Activated T-cell treated with anti-CD3 and anti-CD28 coated beads for 4 hours (primary cell): ENCODE results near the gene SCAMP4.

ENCODE experiments used
- DNase-seq: peaks from one replicate; pipeline ENCODE4 v3.0.0-alpha.2; 2020

Gene SCAMP4, protein sequence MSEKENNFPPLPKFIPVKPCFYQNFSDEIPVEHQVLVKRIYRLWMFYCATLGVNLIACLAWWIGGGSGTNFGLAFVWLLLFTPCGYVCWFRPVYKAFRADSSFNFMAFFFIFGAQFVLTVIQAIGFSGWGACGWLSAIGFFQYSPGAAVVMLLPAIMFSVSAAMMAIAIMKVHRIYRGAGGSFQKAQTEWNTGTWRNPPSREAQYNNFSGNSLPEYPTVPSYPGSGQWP

GRCh38 chr19:1905110-1905862, at the start of gene SCAMP4, which contains the start of gene ADAT3:
Gene SCAMP4, plus strand, starts transcription at chr19:1905399. Its CDS starts 9,621 bp downstream, at chr19:1915020.
Gene ADAT3, plus strand, starts transcription at chr19:1905399. Its CDS starts 6,649 bp downstream, at chr19:1912048.
- peak; percentile 95 for DNase-seq

DNA sequence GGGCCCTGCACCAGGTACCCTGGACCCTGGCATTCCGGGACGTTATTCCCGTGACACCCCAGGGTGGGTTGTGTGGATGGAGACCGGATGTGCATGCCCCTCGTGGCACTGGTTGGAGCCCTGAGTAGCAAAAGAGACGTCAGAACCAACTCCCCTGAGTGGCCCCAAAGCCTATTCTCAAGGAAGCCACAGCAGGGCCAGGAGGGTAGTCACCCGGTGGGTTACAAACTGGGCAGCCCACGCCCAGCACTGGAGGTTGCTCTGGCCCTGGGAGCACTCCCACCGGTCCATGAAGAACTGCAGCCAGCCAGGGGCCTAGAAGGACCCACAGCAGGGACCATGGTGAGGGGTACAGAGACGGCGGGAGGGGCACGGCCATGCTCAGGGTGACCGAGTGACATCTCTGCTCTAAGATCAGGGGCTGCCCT, 49.4 kb upstream of the SCAMP4 start:
- no peak for DNase-seq

GRCh38 chr19:1856345-1856697, 48.9 kb upstream of the SCAMP4 start:
- DNase-seq, result no peak

GRCh38 chr19:1856698-1857603, 48.2 kb upstream of the SCAMP4 start:
- DNase-seq, result peak; percentile 52

GRCh38 chr19:1857648-1858326, 47.4 kb upstream of the SCAMP4 start:
- DNase-seq, result no peak

DNA sequence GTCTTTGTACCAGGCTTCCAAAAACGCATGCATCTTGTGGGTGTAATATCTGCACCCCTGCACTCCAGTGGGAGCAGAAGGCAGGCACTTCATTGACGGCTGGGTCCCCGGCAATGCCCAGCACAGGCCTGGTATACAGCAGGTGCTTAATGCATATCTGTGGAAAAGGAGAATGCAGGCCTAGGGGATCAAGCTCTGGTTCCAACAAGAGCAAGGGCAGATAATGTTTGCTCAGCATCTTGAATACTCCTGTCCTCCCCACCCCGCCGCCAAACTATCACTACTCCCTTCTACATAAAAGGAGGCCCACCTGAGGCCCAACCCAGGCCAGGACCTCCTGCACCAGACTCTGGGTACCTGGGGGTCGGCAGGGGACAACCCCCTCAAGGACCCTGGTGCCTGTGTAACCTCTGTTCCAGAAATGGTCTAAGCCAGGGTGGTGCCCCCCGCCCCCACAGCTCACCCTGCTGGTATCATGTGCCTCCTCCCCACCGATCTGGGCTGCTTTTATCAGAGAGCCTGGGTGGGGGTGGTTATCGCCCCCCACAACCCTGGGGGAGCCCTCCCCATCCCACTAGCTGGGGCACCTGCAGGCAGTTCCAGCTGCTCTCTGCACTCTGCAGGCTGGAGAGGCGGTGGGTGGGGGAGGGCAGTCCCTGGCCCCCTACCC, 46.7 kb upstream of the SCAMP4 start:
- no peak for DNase-seq

DNA sequence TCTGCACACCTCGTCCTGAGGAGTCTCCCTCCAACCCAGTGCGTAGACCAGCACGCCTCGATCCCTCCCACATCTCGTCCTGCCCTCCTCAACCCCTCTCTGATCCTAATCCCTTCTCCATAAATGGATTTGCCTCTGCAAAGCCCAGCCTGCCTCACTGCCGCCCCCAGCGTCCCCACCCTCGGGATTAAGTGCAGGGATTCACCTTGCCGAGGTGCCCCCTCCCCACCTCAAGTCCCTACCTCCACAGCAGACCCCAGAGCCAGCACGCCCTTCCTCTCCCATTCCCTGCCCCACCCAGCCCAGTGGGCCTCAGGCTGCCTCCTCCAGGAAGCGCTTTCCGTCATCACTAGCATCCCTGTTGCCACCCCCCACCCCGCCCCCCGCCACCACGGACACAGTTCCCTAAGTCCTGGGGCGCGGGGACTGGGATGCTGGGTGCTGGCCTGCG, 45.8 kb upstream of the SCAMP4 start:
- DNase-seq, result no peak

- DNase-seq, result no peak
Observed at GRCh38 chr19:1860042-1860775, 45.0 kb upstream of the SCAMP4 start.

DNA sequence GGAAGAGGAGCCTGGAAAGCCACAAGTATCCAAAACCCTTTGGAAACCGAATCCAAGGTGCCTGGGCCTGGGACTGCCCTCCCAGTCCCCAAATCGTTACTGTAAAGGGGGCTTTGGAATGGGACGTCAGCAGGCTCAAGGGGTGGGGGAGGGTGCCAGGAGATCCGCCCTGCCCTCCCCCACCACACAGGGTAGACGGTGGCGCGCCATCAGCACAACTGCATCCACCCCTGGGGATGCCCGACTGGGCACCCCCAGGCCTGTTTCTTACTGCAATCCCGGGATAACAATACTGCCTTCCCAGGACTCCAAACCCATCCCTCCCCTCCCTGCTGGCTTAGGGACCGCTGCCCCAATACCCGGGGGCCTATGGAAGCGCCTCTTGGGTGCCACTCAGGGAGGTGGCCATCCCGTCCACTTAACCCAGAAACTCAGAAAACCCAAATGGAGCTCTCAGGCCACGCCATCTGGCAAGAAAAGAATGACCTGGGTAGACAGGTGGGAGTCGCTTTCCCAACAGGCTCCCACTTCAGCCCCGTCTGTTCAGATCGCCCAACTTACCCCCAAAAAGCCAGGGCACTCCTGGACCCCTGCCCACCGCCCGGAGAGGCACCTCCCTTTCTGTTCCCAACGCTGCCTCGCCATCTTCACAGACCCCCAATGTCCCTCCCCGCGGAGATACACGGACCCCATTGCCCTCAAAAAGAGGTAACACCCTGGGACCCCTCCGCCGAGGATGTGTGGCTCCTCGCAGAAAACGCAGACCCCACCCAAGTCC, 44.2 kb upstream of the SCAMP4 start:
- no peak for DNase-seq

DNA sequence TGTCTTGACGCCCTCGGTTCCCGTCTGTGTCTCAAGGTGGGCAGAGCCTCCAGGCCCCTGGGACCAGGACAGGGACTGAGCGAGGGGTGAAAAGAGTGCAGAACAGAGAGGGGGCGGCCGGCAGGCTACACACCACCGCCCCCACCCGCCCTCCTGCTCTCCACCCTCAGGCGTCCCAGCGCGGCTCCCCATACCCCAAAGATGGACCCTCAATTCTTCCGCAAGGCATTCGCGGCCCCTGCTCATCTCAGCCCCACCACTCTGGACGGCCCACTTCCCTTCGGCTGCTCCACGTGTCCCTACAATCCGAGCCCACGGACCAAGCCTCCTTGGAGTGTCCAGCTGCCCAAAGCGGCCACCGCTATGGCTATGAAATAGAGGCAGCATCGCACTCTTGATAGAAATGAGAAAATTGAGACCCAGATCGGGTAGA, 43.6 kb upstream of the SCAMP4 start:
- no peak for DNase-seq

- DNase-seq, result no peak
Observed at GRCh38 chr19:1862068-1862423, 43.2 kb upstream of the SCAMP4 start.

- peak; percentile 48 for DNase-seq
Observed at GRCh38 chr19:1862424-1863327, 42.5 kb upstream of the SCAMP4 start.

GRCh38 chr19:1863328-1863637, 41.9 kb upstream of the SCAMP4 start, which contains the start of gene KLF16:
Gene KLF16, minus strand, starts transcription at chr19:1863579. Its CDS starts 82 bp downstream, at chr19:1863497.
- DNase-seq, result no peak

DNA sequence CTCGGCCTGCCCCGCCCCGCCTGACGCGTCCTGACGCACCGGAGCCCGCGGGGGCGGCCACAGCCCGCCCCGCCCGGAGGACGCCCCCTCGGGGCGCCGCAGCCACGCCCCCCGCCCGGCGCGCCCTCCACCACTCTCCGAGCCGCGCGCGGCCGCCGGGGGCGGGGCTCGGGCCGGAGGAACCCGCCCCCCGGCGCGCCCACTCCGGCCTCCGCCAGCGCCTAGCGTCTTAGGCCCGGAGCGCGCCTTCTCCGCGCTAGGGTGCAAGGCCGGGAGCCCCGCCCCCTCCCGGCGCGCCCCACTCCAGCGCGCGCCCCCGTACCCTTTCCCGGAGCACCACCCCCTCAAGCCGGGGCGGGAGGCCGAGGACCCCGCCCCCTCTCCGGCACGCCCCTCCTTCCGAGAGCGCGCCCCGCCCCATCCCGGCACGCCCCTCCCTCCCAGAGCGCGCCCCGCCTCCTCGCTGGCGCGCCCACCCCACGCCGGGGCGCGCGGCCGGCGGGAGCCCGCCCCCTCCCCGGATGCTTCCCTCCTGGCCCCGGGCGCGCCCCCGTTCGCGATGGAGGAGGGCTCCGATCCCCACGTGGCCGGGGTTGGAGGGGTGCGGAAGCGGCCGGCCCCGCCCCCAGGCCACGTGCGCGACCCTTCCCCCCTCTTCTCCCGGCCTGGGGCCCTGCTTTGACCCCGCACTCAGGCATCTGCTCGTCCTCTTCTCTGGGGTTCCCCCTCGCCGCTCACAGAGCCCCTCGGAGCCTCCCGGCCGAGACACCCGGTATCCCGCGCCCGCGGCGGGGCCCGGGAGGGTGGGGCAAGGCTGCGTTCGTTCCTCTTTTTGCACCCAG, 41.3 kb upstream of the SCAMP4 start:
- DNase-seq, result peak; percentile 88

DNA sequence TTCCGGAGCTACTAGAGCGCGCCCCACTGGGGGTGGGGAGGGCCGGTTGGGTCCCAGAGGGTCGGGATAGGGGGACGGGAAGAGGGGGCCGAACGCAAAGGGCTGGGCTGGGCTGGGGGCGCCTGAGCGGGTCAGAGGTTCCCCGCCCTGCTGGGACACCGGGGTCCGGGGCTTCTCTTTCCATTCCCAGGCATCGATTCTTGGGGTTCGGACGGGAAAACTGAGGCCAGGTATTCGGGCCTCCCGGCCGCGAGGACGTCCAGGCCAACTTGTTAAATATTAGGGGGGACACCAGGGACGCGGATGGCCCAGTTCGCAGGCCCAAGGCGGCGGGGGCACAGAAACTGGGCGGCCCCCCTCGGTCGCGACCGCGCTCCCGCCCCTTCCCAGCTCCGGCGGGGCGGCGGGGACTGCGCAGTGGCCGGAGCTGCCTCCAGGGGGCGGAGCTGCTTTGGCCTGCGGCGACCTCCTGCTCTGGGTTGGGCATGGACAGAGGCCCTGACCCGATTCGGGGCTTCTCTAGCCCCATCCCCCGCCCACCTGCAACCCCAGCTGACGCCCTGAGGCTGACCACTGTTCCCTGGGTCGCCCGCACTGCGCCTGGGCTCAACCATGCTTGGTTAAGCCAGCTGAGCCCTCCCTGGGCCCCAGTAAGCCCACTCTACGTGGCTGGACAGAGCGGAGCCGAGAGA, 40.6 kb upstream of the SCAMP4 start:
- DNase-seq, result peak; percentile 39

GRCh38 chr19:1865172-1866010, 39.8 kb upstream of the SCAMP4 start:
- no peak for DNase-seq
